K562 (cell line): ENCODE data around the gene OR52M1. TPM values are rescaled to one million over a fixed set of nuclear protein-coding genes. Genes with fewer than 3 reads are reported as not detected.
A peak's percentile ranks its signal among the peaks of the same experiment; 100 is the strongest.

Source experiments
- ADNP ChIP-seq: fragments of 200-800 bp; sonication (Bioruptor generic); IDR thresholded peaks from 2 replicates; pipeline ENCODE4 v1.6.1; 2016; ENCODE audit warnings: missing genetic modification characterization, missing compliant biosample characterization
- FOSL1 ChIP-seq: fragments of 200-800 bp; sonication (Bioruptor generic); conservative IDR thresholded peaks from 2 replicates; pipeline ENCODE4 v1.6.1; 2016; ENCODE audit warnings: missing genetic modification characterization, missing compliant biosample characterization
- GABPA ChIP-seq: fragments of 200-800 bp; sonication (Bioruptor generic); conservative IDR thresholded peaks from 2 replicates; pipeline ENCODE4 v1.6.1; 2016; ENCODE audit warnings: low read depth, missing genetic modification characterization, missing compliant biosample characterization
- HDAC6 ChIP-seq: IDR thresholded peaks from 2 replicates; pipeline ENCODE4 v1.6.1; 2012; ENCODE audit warnings: low read depth, mild to moderate bottlenecking, control low read depth, inconsistent platforms, low read length, moderate library complexity
- HEY1 ChIP-seq: fragments of 250-450 bp; sonication (Bioruptor Pico); IDR thresholded peaks from 2 replicates; pipeline ENCODE4 v1.5.0; 2020; ENCODE audit warnings: mild to moderate bottlenecking, moderate library complexity, borderline replicate concordance
- HMG20A ChIP-seq: fragments of 450-650 bp; formaldehyde crosslinking; conservative IDR thresholded peaks from 2 replicates; pipeline ENCODE4 v1.4.0; 2020; ENCODE audit warnings: mild to moderate bottlenecking, mixed read lengths
- MCM7 ChIP-seq, 2 experiments: fragments of 450-650 bp; IDR thresholded peaks; 2 replicates each; pipeline ENCODE4 v1.6.1; 2016 to 2018
- NBN ChIP-seq: fragments of 450-650 bp; IDR thresholded peaks from 2 replicates; pipeline ENCODE4 v1.6.1; 2016; ENCODE audit warnings: low read depth, mild to moderate bottlenecking
- NFE2 ChIP-seq: IDR thresholded peaks from 2 replicates; pipeline ENCODE4 v1.6.1; 2014; ENCODE audit warnings: antibody characterized with exemption, low read depth
- NFE2L1 ChIP-seq: fragments of 450-650 bp; IDR thresholded peaks from 2 replicates; pipeline ENCODE4 v1.6.1; 2016; ENCODE audit warnings: missing genetic modification characterization, low read depth, mild to moderate bottlenecking, missing compliant biosample characterization, moderate library complexity, borderline replicate concordance
- POLR2AphosphoS5 ChIP-seq: IDR thresholded peaks from 2 replicates; pipeline ENCODE4 v1.6.1; 2011; ENCODE audit warnings: mild to moderate bottlenecking, low read depth, low read length, moderate library complexity; ENCODE audit not compliant: control insufficient read depth, insufficient read depth
- PURB ChIP-seq: sonication (generic); formaldehyde crosslinking; IDR thresholded peaks from 2 replicates; pipeline ENCODE4 v1.9.0; 2021; ENCODE audit warnings: low read depth, mild to moderate bottlenecking, missing genetic modification reagents
- SMARCA5 ChIP-seq: fragments of 450-650 bp; IDR thresholded peaks from 2 replicates; pipeline ENCODE4 v1.6.1; 2016
- SP2 ChIP-seq: IDR thresholded peaks from 2 replicates; pipeline ENCODE4 v1.6.1; 2011; ENCODE audit warnings: mild to moderate bottlenecking, low read depth, low read length, moderate library complexity; ENCODE audit not compliant: poor library complexity, severe bottlenecking; ENCODE audit errors: extremely low read depth
- STAT5A ChIP-seq: IDR thresholded peaks from 2 replicates; pipeline ENCODE4 v1.6.1; 2012; ENCODE audit warnings: low read length, inconsistent platforms, borderline replicate concordance
- ZC3H11A ChIP-seq: IDR thresholded peaks from 2 replicates; pipeline ENCODE4 v1.6.1; 2012; ENCODE audit warnings: low read depth, low read length, improper control_type of control experiment
- ZNF197 ChIP-seq: fragments of 200-800 bp; sonication (Bioruptor generic); IDR thresholded peaks from 2 replicates; pipeline ENCODE4 v1.6.1; 2016; ENCODE audit warnings: low read depth, missing genetic modification characterization, missing compliant biosample characterization
- ZNF232 ChIP-seq: sonication (generic); formaldehyde crosslinking; IDR thresholded peaks from 2 replicates; pipeline ENCODE4 v1.8.0; 2022; ENCODE audit warnings: mild to moderate bottlenecking, missing genetic modification reagents
- ZNF561 ChIP-seq: fragments of 450-650 bp; formaldehyde crosslinking; conservative IDR thresholded peaks from 2 replicates; pipeline ENCODE4 v1.4.0; 2020; ENCODE audit warnings: mild to moderate bottlenecking, moderate library complexity
- polyA plus RNA-seq, 8 experiments: library from polyadenylated mRNA; depleted of rRNA in 4 of 8; stranded (reverse) in 5 of 8; unstranded in 3 of 8; fragments of >200 nt; fragmentation: Nextera tagmentation in 2 of 8; fragmentation: Illumina TruSeq in 1 of 8; extraction: Ambion mirVana in 2 of 8; extraction: Trizol in 1 of 8; gene quantifications; 2 replicates each; pipeline versions ENCODE4 v1.2.1 to v1.2.3, GENCODE V29; 2011 to 2014; ENCODE audit warnings: inconsistent platforms in 1 of 8, missing spikeins in 1 of 8
- total RNA-seq, 7 experiments: library from RNA; depleted of rRNA in 6 of 7; stranded (reverse); fragments of >200 nt in 6 of 7; fragmentation: Illumina TruSeq in 2 of 7; extraction: Trizol in 2 of 7; gene quantifications; 2 replicates each; pipeline versions ENCODE4 v1.2.1 to v1.2.3, GENCODE V29; 2011 to 2021; ENCODE audit warnings: low replicate concordance in 1 of 7
- TF ChIP-seq, protein P1 (sequence below): sonication (generic); formaldehyde crosslinking; IDR thresholded peaks from 2 replicates; pipeline ENCODE4 v1.8.0; 2022; ENCODE audit warnings: missing genetic modification reagents, mild to moderate bottlenecking, borderline replicate concordance
- TF ChIP-seq, protein P2 (sequence below), 2 experiments: fragments of 450-650 bp in 1 of 2; sonication (generic) in 1 of 2; formaldehyde crosslinking in 1 of 2; IDR thresholded peaks in 1 of 2; conservative IDR thresholded peaks in 1 of 2; 2 replicates each; pipeline versions ENCODE4 v1.6.1 to v1.8.1; 2016 to 2023; ENCODE audit warnings: mild to moderate bottlenecking in 2 of 2, moderate library complexity in 2 of 2, inconsistent platforms in 1 of 2, missing genetic modification reagents in 1 of 2
- TF ChIP-seq, protein P3 (sequence below), 3 experiments: fragments of 200-800 bp in 1 of 3; fragments of 250-450 bp in 1 of 3; fragments of 450-650 bp in 1 of 3; sonication (Bioruptor Pico) in 1 of 3; sonication (Bioruptor generic) in 1 of 3; formaldehyde crosslinking in 1 of 3; IDR thresholded peaks; 2 replicates each; pipeline versions ENCODE4 v1.6.1 to v1.8.0; 2016 to 2022; ENCODE audit warnings: mild to moderate bottlenecking in 2 of 3, missing genetic modification characterization in 2 of 3, missing compliant biosample characterization in 1 of 3, moderate library complexity in 1 of 3

The OR52M1 gene
- total and polyA plus RNA-seq, 9 of the 15 experiments (the other 6 are each of a cell fraction or from before 2014, with no cell fraction given) = not detected

DNA sequence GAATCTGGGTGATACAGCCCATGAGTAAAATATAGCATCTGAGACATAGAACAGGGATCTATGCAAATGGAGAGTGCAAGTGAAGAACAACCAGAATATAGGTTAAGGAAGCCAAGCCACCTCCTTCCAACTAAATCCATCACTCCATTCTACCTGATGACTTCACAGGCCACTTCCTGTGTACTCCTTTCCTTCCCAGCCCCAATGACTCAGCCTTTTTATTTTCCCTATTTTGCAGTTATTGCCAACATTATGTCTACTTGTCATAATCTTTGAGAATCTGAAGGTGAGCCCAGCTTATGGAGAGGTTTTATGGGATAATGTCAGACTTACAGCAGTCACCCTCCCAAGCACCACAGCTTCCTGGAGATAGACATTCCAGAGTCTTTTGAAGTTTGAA lies 1.4 kb upstream of the OR52M1 start (continued):
- TF ChIP-seq, protein P1, sequence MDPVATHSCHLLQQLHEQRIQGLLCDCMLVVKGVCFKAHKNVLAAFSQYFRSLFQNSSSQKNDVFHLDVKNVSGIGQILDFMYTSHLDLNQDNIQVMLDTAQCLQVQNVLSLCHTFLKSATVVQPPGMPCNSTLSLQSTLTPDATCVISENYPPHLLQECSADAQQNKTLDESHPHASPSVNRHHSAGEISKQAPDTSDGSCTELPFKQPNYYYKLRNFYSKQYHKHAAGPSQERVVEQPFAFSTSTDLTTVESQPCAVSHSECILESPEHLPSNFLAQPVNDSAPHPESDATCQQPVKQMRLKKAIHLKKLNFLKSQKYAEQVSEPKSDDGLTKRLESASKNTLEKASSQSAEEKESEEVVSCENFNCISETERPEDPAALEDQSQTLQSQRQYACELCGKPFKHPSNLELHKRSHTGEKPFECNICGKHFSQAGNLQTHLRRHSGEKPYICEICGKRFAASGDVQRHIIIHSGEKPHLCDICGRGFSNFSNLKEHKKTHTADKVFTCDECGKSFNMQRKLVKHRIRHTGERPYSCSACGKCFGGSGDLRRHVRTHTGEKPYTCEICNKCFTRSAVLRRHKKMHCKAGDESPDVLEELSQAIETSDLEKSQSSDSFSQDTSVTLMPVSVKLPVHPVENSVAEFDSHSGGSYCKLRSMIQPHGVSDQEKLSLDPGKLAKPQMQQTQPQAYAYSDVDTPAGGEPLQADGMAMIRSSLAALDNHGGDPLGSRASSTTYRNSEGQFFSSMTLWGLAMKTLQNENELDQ (CRISPR knock-in tag) = no peak
- TF ChIP-seq ZC3H11A = no peak
- TF ChIP-seq PURB (CRISPR knock-in tag) = no peak
- TF ChIP-seq SP2 = no peak
- TF ChIP-seq ADNP = no peak
- no peak for TF ChIP-seq HDAC6
- TF ChIP-seq HEY1 (CRISPR knock-in tag) = no peak
- TF ChIP-seq HMG20A (CRISPR knock-in tag) = no peak
- peak; percentile 16; the same call in 1 of the 2 replicates for TF ChIP-seq NFE2L1
- no peak for TF ChIP-seq FOSL1 (tag)
- TF ChIP-seq MCM7 (IDR thresholded peaks at IDR 0.05) = no peak
- no peak for TF ChIP-seq ZNF197 (CRISPR knock-in tag)
- TF ChIP-seq, protein P2, sequence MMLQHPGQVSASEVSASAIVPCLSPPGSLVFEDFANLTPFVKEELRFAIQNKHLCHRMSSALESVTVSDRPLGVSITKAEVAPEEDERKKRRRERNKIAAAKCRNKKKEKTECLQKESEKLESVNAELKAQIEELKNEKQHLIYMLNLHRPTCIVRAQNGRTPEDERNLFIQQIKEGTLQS (IDR thresholded peaks at IDR 0.05) = 0 out of 2 replicates have a peak, but pooled peaks have one; percentile 19
- TF ChIP-seq, protein P2 (CRISPR knock-in tag; conservative IDR thresholded peaks at IDR 0.05) = no peak
- peak; percentile 83 for TF ChIP-seq NFE2
- TF ChIP-seq, protein P3, sequence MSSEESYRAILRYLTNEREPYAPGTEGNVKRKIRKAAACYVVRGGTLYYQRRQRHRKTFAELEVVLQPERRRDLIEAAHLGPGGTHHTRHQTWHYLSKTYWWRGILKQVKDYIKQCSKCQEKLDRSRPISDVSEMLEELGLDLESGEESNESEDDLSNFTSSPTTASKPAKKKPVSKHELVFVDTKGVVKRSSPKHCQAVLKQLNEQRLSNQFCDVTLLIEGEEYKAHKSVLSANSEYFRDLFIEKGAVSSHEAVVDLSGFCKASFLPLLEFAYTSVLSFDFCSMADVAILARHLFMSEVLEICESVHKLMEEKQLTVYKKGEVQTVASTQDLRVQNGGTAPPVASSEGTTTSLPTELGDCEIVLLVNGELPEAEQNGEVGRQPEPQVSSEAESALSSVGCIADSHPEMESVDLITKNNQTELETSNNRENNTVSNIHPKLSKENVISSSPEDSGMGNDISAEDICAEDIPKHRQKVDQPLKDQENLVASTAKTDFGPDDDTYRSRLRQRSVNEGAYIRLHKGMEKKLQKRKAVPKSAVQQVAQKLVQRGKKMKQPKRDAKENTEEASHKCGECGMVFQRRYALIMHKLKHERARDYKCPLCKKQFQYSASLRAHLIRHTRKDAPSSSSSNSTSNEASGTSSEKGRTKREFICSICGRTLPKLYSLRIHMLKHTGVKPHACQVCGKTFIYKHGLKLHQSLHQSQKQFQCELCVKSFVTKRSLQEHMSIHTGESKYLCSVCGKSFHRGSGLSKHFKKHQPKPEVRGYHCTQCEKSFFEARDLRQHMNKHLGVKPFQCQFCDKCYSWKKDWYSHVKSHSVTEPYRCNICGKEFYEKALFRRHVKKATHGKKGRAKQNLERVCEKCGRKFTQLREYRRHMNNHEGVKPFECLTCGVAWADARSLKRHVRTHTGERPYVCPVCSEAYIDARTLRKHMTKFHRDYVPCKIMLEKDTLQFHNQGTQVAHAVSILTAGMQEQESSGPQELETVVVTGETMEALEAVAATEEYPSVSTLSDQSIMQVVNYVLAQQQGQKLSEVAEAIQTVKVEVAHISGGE (CRISPR knock-in tag; IDR thresholded peaks at IDR 0.05) = no peak
- no peak for TF ChIP-seq SMARCA5
- no peak for TF ChIP-seq ZNF561 (CRISPR knock-in tag)
- peak; percentile 51 for TF ChIP-seq GABPA
- TF ChIP-seq NBN = no peak
- TF ChIP-seq ZNF232 (CRISPR knock-in tag) = no peak
- no peak for TF ChIP-seq POLR2AphosphoS5
- no peak for TF ChIP-seq STAT5A
